ENCODE data around the gene IL1R2.

DNA sequence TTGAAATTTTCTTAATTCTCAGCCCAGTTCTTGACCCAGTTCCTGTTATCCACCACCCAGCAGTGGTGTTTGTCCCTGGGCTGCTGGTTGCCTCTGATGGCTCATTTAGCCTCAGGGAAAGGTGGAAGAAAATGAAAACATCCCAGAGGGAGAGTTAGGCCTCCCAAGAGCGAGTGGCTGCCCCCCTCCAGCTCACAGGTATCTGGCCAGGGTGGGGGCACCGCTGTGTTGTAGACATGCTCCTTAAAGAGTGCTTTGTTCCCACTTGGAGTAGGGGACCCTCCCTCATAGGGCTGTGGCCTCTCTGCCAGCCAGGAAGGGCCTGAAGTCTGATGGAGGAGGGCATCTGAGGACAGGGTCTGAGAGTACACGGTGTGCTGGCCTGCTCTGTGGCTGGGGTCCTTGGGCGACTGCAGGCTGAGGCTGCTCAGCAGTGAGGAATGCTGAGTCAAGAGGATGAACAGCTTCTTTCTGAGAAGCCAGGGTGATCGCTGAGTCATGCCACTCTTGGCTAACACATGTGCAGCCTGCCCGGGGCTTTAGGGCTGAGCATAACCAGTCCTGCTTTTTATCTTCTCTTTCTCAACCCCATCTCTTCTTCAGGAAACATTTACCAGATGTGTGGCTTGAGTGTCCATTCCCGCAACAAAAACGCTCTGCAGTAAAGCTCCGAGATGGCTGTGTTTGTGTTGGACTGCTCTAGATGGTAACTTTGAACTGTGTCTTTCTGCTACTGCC is 72.3 kb downstream of the IL1R2 start:
- TF ChIP-seq, protein P1, sequence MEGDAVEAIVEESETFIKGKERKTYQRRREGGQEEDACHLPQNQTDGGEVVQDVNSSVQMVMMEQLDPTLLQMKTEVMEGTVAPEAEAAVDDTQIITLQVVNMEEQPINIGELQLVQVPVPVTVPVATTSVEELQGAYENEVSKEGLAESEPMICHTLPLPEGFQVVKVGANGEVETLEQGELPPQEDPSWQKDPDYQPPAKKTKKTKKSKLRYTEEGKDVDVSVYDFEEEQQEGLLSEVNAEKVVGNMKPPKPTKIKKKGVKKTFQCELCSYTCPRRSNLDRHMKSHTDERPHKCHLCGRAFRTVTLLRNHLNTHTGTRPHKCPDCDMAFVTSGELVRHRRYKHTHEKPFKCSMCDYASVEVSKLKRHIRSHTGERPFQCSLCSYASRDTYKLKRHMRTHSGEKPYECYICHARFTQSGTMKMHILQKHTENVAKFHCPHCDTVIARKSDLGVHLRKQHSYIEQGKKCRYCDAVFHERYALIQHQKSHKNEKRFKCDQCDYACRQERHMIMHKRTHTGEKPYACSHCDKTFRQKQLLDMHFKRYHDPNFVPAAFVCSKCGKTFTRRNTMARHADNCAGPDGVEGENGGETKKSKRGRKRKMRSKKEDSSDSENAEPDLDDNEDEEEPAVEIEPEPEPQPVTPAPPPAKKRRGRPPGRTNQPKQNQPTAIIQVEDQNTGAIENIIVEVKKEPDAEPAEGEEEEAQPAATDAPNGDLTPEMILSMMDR (IDR thresholded peaks at IDR 0.05 in 4 of 5, conservative IDR thresholded peaks at IDR 0.05 in 1 of 5), result no peak
- TF ChIP-seq POLR2A (IDR thresholded peaks at IDR 0.05), result peak in 1 of 2 donors; percentile 16

All from gastrocnemius medialis (tissue), 4 donors.